HepG2 (cell line): ENCODE measurements around the gene NDE1.

Experiments
- ARNTL ChIP-seq: sonication (generic); formaldehyde crosslinking; IDR thresholded peaks from 2 replicates; pipeline ENCODE4 v1.4.0; 2020; ENCODE audit warnings: mild to moderate bottlenecking, missing genetic modification reagents
- HNF4A ChIP-seq: sonication (generic); formaldehyde crosslinking; IDR thresholded peaks from 2 replicates; pipeline ENCODE4 v1.4.0; 2020; ENCODE audit warnings: missing genetic modification reagents
- MEIS2 ChIP-seq: sonication (generic); formaldehyde crosslinking; IDR thresholded peaks from 2 replicates; pipeline ENCODE4 v1.9.0; 2021; ENCODE audit warnings: mild to moderate bottlenecking, missing genetic modification reagents
- TF ChIP-seq, protein P1 (sequence below): IDR thresholded peaks from 2 replicates; pipeline ENCODE4 v1.6.1; 2012; ENCODE audit warnings: low read length, improper control_type of control experiment

DNA sequence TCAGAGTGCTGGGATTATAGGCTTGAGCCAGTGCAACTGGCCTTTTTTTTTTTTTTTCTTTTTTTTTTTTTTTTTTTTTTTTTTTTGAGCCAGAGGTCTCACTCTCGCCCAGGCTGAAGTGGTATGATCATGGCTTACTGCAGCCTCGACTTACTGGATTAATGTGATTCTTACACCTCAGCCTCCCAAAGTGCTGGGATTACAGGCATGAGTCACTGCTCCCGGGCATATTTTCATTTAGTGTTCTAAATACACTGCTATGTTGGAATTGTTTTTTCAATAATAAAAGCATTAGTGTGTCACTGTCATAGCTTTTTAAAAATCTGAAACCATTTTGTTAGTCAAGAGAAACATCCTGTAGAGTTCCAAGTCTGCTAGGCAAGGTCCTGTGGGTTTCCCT lies 40.3 kb downstream of the NDE1 start:
- TF ChIP-seq, protein P1, sequence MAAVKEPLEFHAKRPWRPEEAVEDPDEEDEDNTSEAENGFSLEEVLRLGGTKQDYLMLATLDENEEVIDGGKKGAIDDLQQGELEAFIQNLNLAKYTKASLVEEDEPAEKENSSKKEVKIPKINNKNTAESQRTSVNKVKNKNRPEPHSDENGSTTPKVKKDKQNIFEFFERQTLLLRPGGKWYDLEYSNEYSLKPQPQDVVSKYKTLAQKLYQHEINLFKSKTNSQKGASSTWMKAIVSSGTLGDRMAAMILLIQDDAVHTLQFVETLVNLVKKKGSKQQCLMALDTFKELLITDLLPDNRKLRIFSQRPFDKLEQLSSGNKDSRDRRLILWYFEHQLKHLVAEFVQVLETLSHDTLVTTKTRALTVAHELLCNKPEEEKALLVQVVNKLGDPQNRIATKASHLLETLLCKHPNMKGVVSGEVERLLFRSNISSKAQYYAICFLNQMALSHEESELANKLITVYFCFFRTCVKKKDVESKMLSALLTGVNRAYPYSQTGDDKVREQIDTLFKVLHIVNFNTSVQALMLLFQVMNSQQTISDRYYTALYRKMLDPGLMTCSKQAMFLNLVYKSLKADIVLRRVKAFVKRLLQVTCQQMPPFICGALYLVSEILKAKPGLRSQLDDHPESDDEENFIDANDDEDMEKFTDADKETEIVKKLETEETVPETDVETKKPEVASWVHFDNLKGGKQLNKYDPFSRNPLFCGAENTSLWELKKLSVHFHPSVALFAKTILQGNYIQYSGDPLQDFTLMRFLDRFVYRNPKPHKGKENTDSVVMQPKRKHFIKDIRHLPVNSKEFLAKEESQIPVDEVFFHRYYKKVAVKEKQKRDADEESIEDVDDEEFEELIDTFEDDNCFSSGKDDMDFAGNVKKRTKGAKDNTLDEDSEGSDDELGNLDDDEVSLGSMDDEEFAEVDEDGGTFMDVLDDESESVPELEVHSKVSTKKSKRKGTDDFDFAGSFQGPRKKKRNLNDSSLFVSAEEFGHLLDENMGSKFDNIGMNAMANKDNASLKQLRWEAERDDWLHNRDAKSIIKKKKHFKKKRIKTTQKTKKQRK, result no peak
- no peak for TF ChIP-seq ARNTL (CRISPR knock-in tag)
- TF ChIP-seq MEIS2, result no peak
- no peak for TF ChIP-seq HNF4A (CRISPR knock-in tag)
